ENCODE measurements around the gene GSTP1.
A peak's percentile ranks its signal among the peaks of the same experiment; 100 is the strongest.
"Not testable (repeated sequence)": the region's sequence is repeated elsewhere in the genome, so short reads cannot be mapped to it uniquely, and the experiment has no call there.

Gene GSTP1

DNA sequence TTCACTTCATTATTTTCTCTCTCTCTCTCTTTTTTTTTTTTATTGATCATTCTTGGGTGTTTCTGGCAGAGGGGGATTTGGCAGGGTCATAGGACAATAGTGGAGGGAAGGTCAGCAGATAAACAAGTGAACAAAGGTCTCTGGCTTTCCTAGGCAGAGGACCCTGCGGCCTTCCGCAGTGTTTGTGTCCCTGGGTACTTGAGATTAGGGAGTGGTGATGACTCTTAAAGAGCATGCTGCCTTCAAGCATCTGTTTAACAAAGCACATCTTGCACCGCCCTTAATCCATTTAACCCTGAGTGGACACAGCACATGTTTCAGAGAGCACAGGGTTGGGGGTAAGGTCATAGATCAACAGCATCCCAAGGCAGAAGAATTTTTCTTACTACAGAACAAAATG lies 13.8 kb downstream of the GSTP1 start:
- H3K4me1 ChIP-seq (ENCODE audit: insufficient read depth, low read length); H3K9ac ChIP-seq (ENCODE audit: low read depth, low read length); H3K36me3 ChIP-seq (ENCODE audit: insufficient read depth, low read length); H3K9me3 ChIP-seq (ENCODE audit: control insufficient read depth, insufficient read depth, low read length): not testable (repeated sequence)

GRCh38 chr11:67597963-67598362 lies 14.4 kb downstream of the GSTP1 start:
- H3K9me3 ChIP-seq (ENCODE audit: control insufficient read depth, insufficient read depth, low read length); H3K9ac ChIP-seq (ENCODE audit: low read depth, low read length); H3K36me3 ChIP-seq (ENCODE audit: insufficient read depth, low read length); H3K4me1 ChIP-seq (ENCODE audit: insufficient read depth, low read length): not testable (repeated sequence)

DNA sequence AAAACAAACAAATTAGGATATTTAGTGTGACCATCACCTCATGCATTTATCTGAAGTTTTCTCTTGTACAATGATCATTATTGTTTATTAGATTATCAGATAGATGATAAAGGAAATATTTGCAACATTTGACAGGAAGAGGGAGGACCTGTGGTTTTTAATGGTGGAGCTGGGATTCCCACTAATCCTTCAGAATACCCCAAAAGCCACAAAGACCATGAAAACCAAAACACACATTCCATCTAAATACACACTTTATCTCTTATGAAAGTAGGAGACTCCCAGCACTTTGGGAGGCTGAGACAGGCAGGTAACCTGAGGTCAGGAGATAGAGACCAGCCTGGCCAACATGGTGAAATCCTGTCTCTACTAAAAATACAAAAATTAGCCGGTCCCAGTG lies 15.5 kb downstream of the GSTP1 start:
- H3K9ac ChIP-seq (ENCODE audit: low read depth, low read length): no peak overlapping the region
- no peaks in the 10 kb centered on the region for H3K36me3 ChIP-seq (ENCODE audit: insufficient read depth, low read length)
- peaks cover 1% of the 10 kb centered on the region for H3K4me1 ChIP-seq (ENCODE audit: insufficient read depth, low read length)
- peaks cover 5% of the 10 kb centered on the region for H3K9me3 ChIP-seq (ENCODE audit: control insufficient read depth, insufficient read depth, low read length)

- H3K9ac ChIP-seq (ENCODE audit: low read depth, low read length): no peak overlapping the region
- H3K9me3 ChIP-seq (ENCODE audit: control insufficient read depth, insufficient read depth, low read length): peaks cover 5% of the 10 kb centered on the region
- peaks cover 14% of the 10 kb centered on the region for H3K4me1 ChIP-seq (ENCODE audit: insufficient read depth, low read length)
- H3K36me3 ChIP-seq (ENCODE audit: insufficient read depth, low read length): no peaks in the 10 kb centered on the region
Observed at GRCh38 chr11:67600324-67601029, 16.9 kb downstream of the GSTP1 start.

- peaks cover 20% of the 10 kb centered on the region for H3K4me1 ChIP-seq (ENCODE audit: insufficient read depth, low read length)
- no peak overlapping the region for H3K9ac ChIP-seq (ENCODE audit: low read depth, low read length)
- peaks cover 5% of the 10 kb centered on the region for H3K9me3 ChIP-seq (ENCODE audit: control insufficient read depth, insufficient read depth, low read length)
- no peaks in the 10 kb centered on the region for H3K36me3 ChIP-seq (ENCODE audit: insufficient read depth, low read length)
Observed at GRCh38 chr11:67601098-67601497, 17.5 kb downstream of the GSTP1 start.

DNA sequence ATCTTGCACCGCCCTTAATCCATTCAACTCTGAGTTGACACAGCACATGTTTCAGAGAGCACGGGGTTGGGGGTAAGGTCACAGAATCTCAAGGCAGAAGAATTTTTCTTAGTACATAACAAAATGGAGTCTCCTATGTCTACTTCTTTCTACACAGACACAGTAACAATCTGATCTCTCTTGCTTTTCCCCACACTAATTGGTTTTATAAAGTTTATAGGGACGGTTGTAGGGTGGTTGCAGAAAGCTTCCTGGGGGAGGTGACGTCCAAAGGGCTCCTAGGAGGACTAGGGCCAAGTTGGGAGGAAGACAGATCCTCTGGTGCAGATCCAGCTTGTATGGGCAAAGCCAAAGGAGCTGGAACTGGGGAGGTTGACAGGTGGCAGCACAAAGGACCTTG lies 20.5 kb downstream of the GSTP1 start:
- peaks cover 20% of the 10 kb centered on the region for H3K4me1 ChIP-seq (ENCODE audit: insufficient read depth, low read length)
- not testable (repeated sequence) for H3K36me3 ChIP-seq (ENCODE audit: insufficient read depth, low read length); H3K9ac ChIP-seq (ENCODE audit: low read depth, low read length); H3K9me3 ChIP-seq (ENCODE audit: control insufficient read depth, insufficient read depth, low read length)

- Histone ChIP-seq H3K4me1 (ENCODE audit: insufficient read depth, low read length) (peaks cover 20% of the 10 kb centered on the region), H3K9ac (ENCODE audit: low read depth, low read length) (no peak overlapping the region), H3K9me3 (ENCODE audit: control insufficient read depth, insufficient read depth, low read length) (no peaks in the 10 kb centered on the region; the same call in 1 of the 2 replicates), H3K36me3 (ENCODE audit: insufficient read depth, low read length) (0 out of 2 replicates have a peak, but pooled peaks cover 3% of the 10 kb centered on the region)
Observed at GRCh38 chr11:67604815-67605214, 21.2 kb downstream of the GSTP1 start.

- H3K36me3 ChIP-seq (ENCODE audit: insufficient read depth, low read length): 0 out of 2 replicates have a peak, but pooled peaks cover 3% of the 10 kb centered on the region
- no peaks in the 10 kb centered on the region; the same call in 1 of the 2 replicates for H3K9me3 ChIP-seq (ENCODE audit: control insufficient read depth, insufficient read depth, low read length)
- 0 out of 2 replicates have a peak overlapping the region, but pooled peaks have one; percentile 6 for H3K9ac ChIP-seq (ENCODE audit: low read depth, low read length)
- peaks cover 20% of the 10 kb centered on the region for H3K4me1 ChIP-seq (ENCODE audit: insufficient read depth, low read length)
Observed at GRCh38 chr11:67605231-67606011, 21.8 kb downstream of the GSTP1 start.

DNA sequence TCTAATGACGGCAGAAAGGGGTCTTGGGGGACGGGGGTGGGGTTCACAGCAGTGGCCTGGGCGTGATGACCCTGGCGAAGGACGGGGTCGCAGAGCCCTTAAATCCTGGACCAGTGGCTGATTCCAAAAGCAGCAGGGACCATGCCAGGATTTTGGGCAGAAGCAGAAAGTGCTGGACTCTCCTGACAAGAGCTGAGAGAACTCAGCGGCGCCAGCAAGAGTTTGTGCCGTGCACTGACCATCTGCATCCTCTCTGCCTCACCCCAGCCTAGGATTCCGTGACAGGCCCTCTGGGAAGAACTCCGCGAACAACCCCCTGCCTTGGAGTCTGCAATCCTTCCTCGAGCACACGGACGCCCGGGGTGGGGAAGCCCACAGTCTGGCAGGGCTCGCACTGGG lies 22.5 kb downstream of the GSTP1 start:
- Histone ChIP-seq H3K9me3 (ENCODE audit: control insufficient read depth, insufficient read depth, low read length) (no peaks in the 10 kb centered on the region; the same call in 1 of the 2 replicates), H3K9ac (ENCODE audit: low read depth, low read length) (peak overlapping the region; percentile 83), H3K36me3 (ENCODE audit: insufficient read depth, low read length) (0 out of 2 replicates have a peak, but pooled peaks cover 3% of the 10 kb centered on the region), H3K4me1 (ENCODE audit: insufficient read depth, low read length) (peaks cover 20% of the 10 kb centered on the region)

- H3K4me1 ChIP-seq (ENCODE audit: insufficient read depth, low read length): peaks cover 20% of the 10 kb centered on the region
- no peaks in the 10 kb centered on the region; the same call in 1 of the 2 replicates for H3K9me3 ChIP-seq (ENCODE audit: control insufficient read depth, insufficient read depth, low read length)
- peak within 1 kb of the TSS; percentile 83 for H3K9ac ChIP-seq (ENCODE audit: low read depth, low read length)
Observed at GRCh38 chr11:67606492-67607295, 23.1 kb downstream of the GSTP1 start, which contains the start of gene NDUFV1. NDUFV1 (plus strand) TSS chr11:67606936; CDS start chr11:67607005, 69 bp downstream.

GRCh38 chr11:67607507-67607906 lies 23.9 kb downstream of the GSTP1 start:
- Histone ChIP-seq H3K9ac (ENCODE audit: low read depth, low read length) (peak overlapping the region; percentile 83; the same call in 1 of the 2 replicates), H3K36me3 (ENCODE audit: insufficient read depth, low read length) (0 out of 2 replicates have a peak, but pooled peaks cover 3% of the 10 kb centered on the region), H3K4me1 (ENCODE audit: insufficient read depth, low read length) (peaks cover 20% of the 10 kb centered on the region), H3K9me3 (ENCODE audit: control insufficient read depth, insufficient read depth, low read length) (no peaks in the 10 kb centered on the region; the same call in 1 of the 2 replicates)

More at GRCh38 chr11:67606492-67607295, 23.1 kb downstream of the GSTP1 start, which contains the start of gene NDUFV1:
- H3K36me3 ChIP-seq (ENCODE audit: insufficient read depth, low read length): 0 out of 2 replicates have a peak, but pooled peaks cover 3% of the 10 kb centered on the region

DNA sequence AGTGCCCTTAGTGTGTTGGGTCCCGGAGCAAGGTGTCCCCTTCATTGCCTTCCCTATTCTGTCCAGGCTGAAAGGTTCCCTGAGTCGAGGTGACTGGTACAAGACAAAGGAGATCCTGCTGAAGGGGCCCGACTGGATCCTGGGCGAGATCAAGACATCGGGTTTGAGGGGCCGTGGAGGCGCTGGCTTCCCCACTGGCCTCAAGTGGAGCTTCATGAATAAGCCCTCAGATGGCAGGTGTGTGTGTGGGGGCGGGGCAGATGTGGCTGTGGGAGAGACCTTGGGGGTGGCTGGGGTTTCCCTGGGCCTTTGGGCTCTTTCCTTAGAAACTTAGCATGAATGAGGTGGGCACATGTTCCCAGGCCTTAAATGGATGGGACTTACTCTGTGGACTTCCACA lies 24.9 kb downstream of the GSTP1 start:
- Histone ChIP-seq H3K9me3 (ENCODE audit: control insufficient read depth, insufficient read depth, low read length) (no peaks in the 10 kb centered on the region), H3K36me3 (ENCODE audit: insufficient read depth, low read length) (0 out of 2 replicates have a peak, but pooled peaks cover 3% of the 10 kb centered on the region), H3K9ac (ENCODE audit: low read depth, low read length) (no peak overlapping the region), H3K4me1 (ENCODE audit: insufficient read depth, low read length) (peaks cover 20% of the 10 kb centered on the region)

GRCh38 chr11:67609316-67609715 lies 25.7 kb downstream of the GSTP1 start:
- no peak overlapping the region for H3K9ac ChIP-seq (ENCODE audit: low read depth, low read length)
- H3K36me3 ChIP-seq (ENCODE audit: insufficient read depth, low read length): 0 out of 2 replicates have a peak, but pooled peaks cover 3% of the 10 kb centered on the region
- no peaks in the 10 kb centered on the region for H3K9me3 ChIP-seq (ENCODE audit: control insufficient read depth, insufficient read depth, low read length)
- H3K4me1 ChIP-seq (ENCODE audit: insufficient read depth, low read length): peaks cover 23% of the 10 kb centered on the region

Data from ES-I3 (cell line).